HEK293 (cell line): Measurements from ENCODE around the gene ITSN2.

Experiments used
- CTCF ChIA-PET: fragments of 350-600 bp; formaldehyde crosslinking; extraction: SDS; loops from one replicate; lab custom pipeline; 2021; ENCODE audit warnings: antibody characterized with exemption; lab: Yijun Ruan, JAX
- POLR2A ChIA-PET: fragments of 300-600 bp; formaldehyde crosslinking; extraction: SDS; loops from one replicate; lab custom pipeline; 2020; ENCODE audit warnings: antibody characterized with exemption, inconsistent platforms; lab: Yijun Ruan, JAX
- H3K27ac ChIP-seq: fragments of 200-500 bp; sonication (Bioruptor generic); 2 replicates; pipeline ENCODE4 v1.5.1; 2014; ENCODE audit warnings: low read depth, low read length, control low read depth, inconsistent platforms; ENCODE audit errors: extremely low read depth
- H3K36me3 ChIP-seq, 2 experiments: fragments of 200-500 bp in 1 of 2; sonication (Bioruptor generic) in 1 of 2; 1 replicate in 1 of 2; 2 replicates in 1 of 2; pipeline ENCODE4 v1.5.1; 2014 to 2017; ENCODE audit warnings: inconsistent platforms in 2 of 2, low read length in 2 of 2; ENCODE audit not compliant: control insufficient read depth in 2 of 2, insufficient read depth in 1 of 2
- H3K4me1 ChIP-seq: fragments of 200-500 bp; sonication (Bioruptor generic); 2 replicates; pipeline ENCODE4 v1.5.1; 2014; ENCODE audit warnings: mild to moderate bottlenecking, low read length, inconsistent platforms; ENCODE audit not compliant: control insufficient read depth, insufficient read depth
- H3K4me3 ChIP-seq: 2 replicates; pipeline ENCODE4 v1.5.1; 2011; ENCODE audit warnings: low read depth, mild to moderate bottlenecking, control low read depth, low read length, moderate library complexity
- H3K9me3 ChIP-seq: fragments of 200-500 bp; sonication (Bioruptor generic); 2 replicates; pipeline ENCODE4 v1.5.1; 2014; ENCODE audit warnings: low read depth, low read length, inconsistent platforms; ENCODE audit not compliant: control insufficient read depth, insufficient read depth
- BCL6B ChIP-seq: fragments of 450-650 bp; formaldehyde crosslinking; IDR thresholded peaks from 2 replicates; pipeline ENCODE4 v1.5.1; 2017; ENCODE audit warnings: missing biosample characterization, missing genetic modification characterization
- GFI1B ChIP-seq: fragments of 450-650 bp; formaldehyde crosslinking; IDR thresholded peaks from 2 replicates; pipeline ENCODE4 v1.5.1; 2016; ENCODE audit warnings: missing biosample characterization, missing genetic modification characterization
- HOXA7 ChIP-seq: sonication (generic); formaldehyde crosslinking; IDR thresholded peaks from 2 replicates; pipeline ENCODE4 v1.8.1; 2022; ENCODE audit warnings: missing genetic modification reagents, borderline replicate concordance
- RBAK ChIP-seq: fragments of 450-650 bp; formaldehyde crosslinking; IDR thresholded peaks from 2 replicates; pipeline ENCODE4 v1.5.1; 2016; ENCODE audit warnings: missing biosample characterization, missing genetic modification characterization
- SCRT2 ChIP-seq: fragments of 450-650 bp; formaldehyde crosslinking; IDR thresholded peaks from 2 replicates; pipeline ENCODE4 v1.5.1; 2016; ENCODE audit warnings: missing biosample characterization, missing genetic modification characterization
- ZBTB7A ChIP-seq: fragments of 450-650 bp; formaldehyde crosslinking; IDR thresholded peaks from 2 replicates; pipeline ENCODE4 v1.5.1; 2016; ENCODE audit warnings: low read depth, missing biosample characterization, missing genetic modification characterization
- ZFP37 ChIP-seq: fragments of 450-650 bp; formaldehyde crosslinking; IDR thresholded peaks from 2 replicates; pipeline ENCODE4 v1.5.1; 2016; ENCODE audit warnings: missing biosample characterization, missing genetic modification characterization
- ZNF19 ChIP-seq: fragments of 450-650 bp; formaldehyde crosslinking; IDR thresholded peaks from 2 replicates; pipeline ENCODE4; 2016; ENCODE audit warnings: missing biosample characterization, missing genetic modification characterization, low read depth
- ZNF24 ChIP-seq: fragments of 450-650 bp; formaldehyde crosslinking; IDR thresholded peaks from 2 replicates; pipeline ENCODE4 v1.5.1; 2016; ENCODE audit warnings: missing biosample characterization, missing genetic modification characterization
- ZNF404 ChIP-seq: fragments of 450-650 bp; formaldehyde crosslinking; IDR thresholded peaks from 2 replicates; pipeline ENCODE4 v1.5.1; 2017; ENCODE audit warnings: missing biosample characterization, missing genetic modification characterization
- ZNF426 ChIP-seq: fragments of 450-650 bp; formaldehyde crosslinking; IDR thresholded peaks from 2 replicates; pipeline ENCODE4 v1.5.1; 2017; ENCODE audit warnings: missing biosample characterization, missing genetic modification characterization, mild to moderate bottlenecking, inconsistent platforms, moderate library complexity
- ZNF548 ChIP-seq: fragments of 450-650 bp; formaldehyde crosslinking; IDR thresholded peaks from 2 replicates; pipeline ENCODE4 v1.5.1; 2016; ENCODE audit warnings: missing biosample characterization, missing genetic modification characterization
- ZNF777 ChIP-seq: fragments of 450-650 bp; formaldehyde crosslinking; IDR thresholded peaks from 2 replicates; pipeline ENCODE4 v1.5.1; 2017; ENCODE audit warnings: missing biosample characterization, missing genetic modification characterization, borderline replicate concordance
- ZXDB ChIP-seq: fragments of 450-650 bp; formaldehyde crosslinking; IDR thresholded peaks from 2 replicates; pipeline ENCODE4 v1.5.1; 2016; ENCODE audit warnings: missing biosample characterization, missing genetic modification characterization
- TF ChIP-seq, protein P1 (sequence below): fragments of 450-650 bp; formaldehyde crosslinking; IDR thresholded peaks from 2 replicates; pipeline ENCODE4 v1.5.1; 2016; ENCODE audit warnings: missing biosample characterization, missing genetic modification characterization

The ITSN2 gene

GRCh38 chr2:24209389-24210105 is 150.8 kb downstream of the ITSN2 start:
- POLR2A ChIA-PET, result no interaction called here
- no peaks in the 10 kb centered on the region for H3K9me3 ChIP-seq
- TF ChIP-seq ZBTB7A, result no peak
- no peak for TF ChIP-seq ZNF19 (tag by site-specific recombination)
- TF ChIP-seq ZNF24 (tag by site-specific recombination), result no peak
- TF ChIP-seq ZNF777, result no peak
- TF ChIP-seq HOXA7 (CRISPR knock-in tag), result no peak
- no peak for TF ChIP-seq ZXDB (tag by site-specific recombination)
- no peak for TF ChIP-seq SCRT2 (tag by site-specific recombination)
- no peak for TF ChIP-seq GFI1B (tag by site-specific recombination)
- no peak for TF ChIP-seq ZNF404 (tag by site-specific recombination)
- no peak for TF ChIP-seq ZFP37 (tag by site-specific recombination)
- TF ChIP-seq, protein P1, sequence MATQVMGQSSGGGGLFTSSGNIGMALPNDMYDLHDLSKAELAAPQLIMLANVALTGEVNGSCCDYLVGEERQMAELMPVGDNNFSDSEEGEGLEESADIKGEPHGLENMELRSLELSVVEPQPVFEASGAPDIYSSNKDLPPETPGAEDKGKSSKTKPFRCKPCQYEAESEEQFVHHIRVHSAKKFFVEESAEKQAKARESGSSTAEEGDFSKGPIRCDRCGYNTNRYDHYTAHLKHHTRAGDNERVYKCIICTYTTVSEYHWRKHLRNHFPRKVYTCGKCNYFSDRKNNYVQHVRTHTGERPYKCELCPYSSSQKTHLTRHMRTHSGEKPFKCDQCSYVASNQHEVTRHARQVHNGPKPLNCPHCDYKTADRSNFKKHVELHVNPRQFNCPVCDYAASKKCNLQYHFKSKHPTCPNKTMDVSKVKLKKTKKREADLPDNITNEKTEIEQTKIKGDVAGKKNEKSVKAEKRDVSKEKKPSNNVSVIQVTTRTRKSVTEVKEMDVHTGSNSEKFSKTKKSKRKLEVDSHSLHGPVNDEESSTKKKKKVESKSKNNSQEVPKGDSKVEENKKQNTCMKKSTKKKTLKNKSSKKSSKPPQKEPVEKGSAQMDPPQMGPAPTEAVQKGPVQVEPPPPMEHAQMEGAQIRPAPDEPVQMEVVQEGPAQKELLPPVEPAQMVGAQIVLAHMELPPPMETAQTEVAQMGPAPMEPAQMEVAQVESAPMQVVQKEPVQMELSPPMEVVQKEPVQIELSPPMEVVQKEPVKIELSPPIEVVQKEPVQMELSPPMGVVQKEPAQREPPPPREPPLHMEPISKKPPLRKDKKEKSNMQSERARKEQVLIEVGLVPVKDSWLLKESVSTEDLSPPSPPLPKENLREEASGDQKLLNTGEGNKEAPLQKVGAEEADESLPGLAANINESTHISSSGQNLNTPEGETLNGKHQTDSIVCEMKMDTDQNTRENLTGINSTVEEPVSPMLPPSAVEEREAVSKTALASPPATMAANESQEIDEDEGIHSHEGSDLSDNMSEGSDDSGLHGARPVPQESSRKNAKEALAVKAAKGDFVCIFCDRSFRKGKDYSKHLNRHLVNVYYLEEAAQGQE (tag by site-specific recombination), result no peak
- H3K27ac ChIP-seq, result no peak overlapping the region
- CTCF ChIA-PET, result interaction anchor here (0.8 kb wide), 1 partner anchor 672 kb away, joined by 3 read pairs; no protein-coding TSS in a partner anchor
- peaks cover 0 to 35% of the 10 kb centered on the region in 2 experiments; a peak in 2 of 3 replicates for H3K36me3 ChIP-seq
- H3K4me1 ChIP-seq, result no peaks in the 10 kb centered on the region
- no peak overlapping the region for H3K4me3 ChIP-seq

DNA sequence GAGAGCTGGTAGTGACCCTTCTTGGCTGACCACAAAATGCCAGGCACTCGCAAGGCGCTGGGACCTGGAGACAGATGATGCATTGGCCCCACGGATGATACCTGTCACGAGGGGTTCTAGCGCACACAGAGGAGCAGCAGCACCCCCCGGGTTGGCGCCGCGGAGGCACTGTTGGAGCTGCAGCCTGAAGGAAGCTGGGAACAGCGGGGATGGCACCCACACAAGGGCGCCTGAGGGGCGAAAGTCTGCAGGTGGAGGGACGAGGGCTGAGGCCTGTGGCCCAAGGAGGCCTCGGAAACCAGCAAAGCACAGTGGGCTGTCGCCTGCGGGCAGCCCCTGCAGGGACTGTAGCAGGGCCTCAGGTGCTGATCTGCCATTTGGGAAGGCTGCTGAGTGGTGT is 151.8 kb downstream of the ITSN2 start:
- no peaks in the 10 kb centered on the region for H3K4me1 ChIP-seq
- H3K27ac ChIP-seq, result no peak overlapping the region
- H3K4me3 ChIP-seq, result no peak overlapping the region
- peaks cover 0 to 44% of the 10 kb centered on the region in 2 experiments; a peak in 2 of 3 replicates for H3K36me3 ChIP-seq
- CTCF ChIA-PET, result interaction anchor here (1.0 kb wide), 1 partner anchor 388 kb away, joined by 3 read pairs; no protein-coding TSS in a partner anchor
- no peaks in the 10 kb centered on the region for H3K9me3 ChIP-seq
- POLR2A ChIA-PET, result no interaction called here
- no peak for TF ChIP-seq ZNF426 (tag by site-specific recombination)

DNA sequence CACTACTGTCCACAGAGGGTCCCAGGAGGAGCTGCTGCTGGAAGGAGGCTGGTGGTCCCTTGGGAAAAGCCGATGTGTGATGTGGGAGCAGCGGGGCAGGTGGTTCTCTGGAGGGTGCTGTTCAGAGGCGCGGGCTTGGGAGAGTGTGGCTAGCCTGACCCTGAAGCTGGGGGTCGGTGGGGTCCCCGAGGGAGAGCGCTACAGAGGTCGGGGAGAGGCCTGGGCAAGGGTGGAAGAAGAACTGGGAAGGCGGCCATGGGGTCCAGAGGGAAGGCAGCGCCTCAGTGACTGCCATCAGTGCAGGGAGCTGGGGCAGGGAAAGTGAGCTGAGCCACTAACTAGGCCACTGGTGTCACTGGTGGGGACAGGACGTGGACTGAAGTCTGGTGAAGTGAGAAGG is 153.0 kb downstream of the ITSN2 start:
- CTCF ChIA-PET, result interaction anchor here (0.6 to 1.0 kb wide), 2 partner anchors 387 to 782 kb away, joined by 3 read pairs; no protein-coding TSS in a partner anchor
- Histone ChIP-seq H3K4me1 (no peaks in the 10 kb centered on the region), H3K36me3 (peaks cover 0 to 46% of the 10 kb centered on the region in 2 experiments; a peak in 2 of 3 replicates), H3K9me3 (no peaks in the 10 kb centered on the region), H3K27ac (no peak overlapping the region), H3K4me3 (no peak overlapping the region)
- POLR2A ChIA-PET, result no interaction called here
- no peak for TF ChIP-seq RBAK (tag by site-specific recombination)
- no peak for TF ChIP-seq BCL6B (tag by site-specific recombination)
- TF ChIP-seq ZNF548, result no peak
